AG04450 (cell line): ENCODE data around the gene COBLL1. TPM values are rescaled to one million over a fixed set of nuclear protein-coding genes. Genes with fewer than 3 reads are reported as not detected.

ENCODE experiments used
- CTCF ChIA-PET: fragments of 300-600, 350-600 bp; formaldehyde crosslinking; extraction: SDS; loops from one replicate; lab custom pipeline; 2022; ENCODE audit warnings: antibody characterized with exemption, inconsistent platforms; lab: Charles Lee
- POLR2A ChIA-PET: fragments of 350-600 bp; formaldehyde crosslinking; extraction: SDS; loops from one replicate; lab custom pipeline; 2021; ENCODE audit warnings: antibody characterized with exemption, inconsistent platforms; lab: Yijun Ruan, JAX
- DNase-seq: peaks from one replicate; pipeline ENCODE4 v3.0.0-alpha.2; 2011; ENCODE audit warnings: low read depth, low spot score
- H3K27ac ChIP-seq: one replicate; pipeline ENCODE4 v1.5.1; 2012; ENCODE audit warnings: low read depth, low read length, control low read depth
- H3K27me3 ChIP-seq: one replicate; pipeline ENCODE4 v1.6.0; 2012; ENCODE audit warnings: low read length; ENCODE audit not compliant: control insufficient read depth, insufficient read depth
- H3K4me3 ChIP-seq: 2 replicates; pipeline ENCODE4 v1.5.1; 2011; ENCODE audit warnings: mild to moderate bottlenecking, low read depth, low read length, control low read depth
- H3K9me3 ChIP-seq: 2 replicates; pipeline ENCODE4 v1.5.1; 2012; ENCODE audit warnings: low read length; ENCODE audit not compliant: control insufficient read depth, insufficient read depth
- polyA plus RNA-seq: library from polyadenylated mRNA; depleted of rRNA; stranded (reverse); fragments of >200 nt; gene quantifications from 2 replicates; pipeline ENCODE4 v1.2.3, GENCODE V29; 2011
- TF ChIP-seq, protein P1 (sequence below): IDR thresholded peaks from 2 replicates; pipeline ENCODE4 v1.5.1; 2011; ENCODE audit warnings: low read depth, low read length, control low read depth, inconsistent platforms

The COBLL1 gene
- polyA plus RNA-seq, 1 experiment = 0.79 TPM

DNA sequence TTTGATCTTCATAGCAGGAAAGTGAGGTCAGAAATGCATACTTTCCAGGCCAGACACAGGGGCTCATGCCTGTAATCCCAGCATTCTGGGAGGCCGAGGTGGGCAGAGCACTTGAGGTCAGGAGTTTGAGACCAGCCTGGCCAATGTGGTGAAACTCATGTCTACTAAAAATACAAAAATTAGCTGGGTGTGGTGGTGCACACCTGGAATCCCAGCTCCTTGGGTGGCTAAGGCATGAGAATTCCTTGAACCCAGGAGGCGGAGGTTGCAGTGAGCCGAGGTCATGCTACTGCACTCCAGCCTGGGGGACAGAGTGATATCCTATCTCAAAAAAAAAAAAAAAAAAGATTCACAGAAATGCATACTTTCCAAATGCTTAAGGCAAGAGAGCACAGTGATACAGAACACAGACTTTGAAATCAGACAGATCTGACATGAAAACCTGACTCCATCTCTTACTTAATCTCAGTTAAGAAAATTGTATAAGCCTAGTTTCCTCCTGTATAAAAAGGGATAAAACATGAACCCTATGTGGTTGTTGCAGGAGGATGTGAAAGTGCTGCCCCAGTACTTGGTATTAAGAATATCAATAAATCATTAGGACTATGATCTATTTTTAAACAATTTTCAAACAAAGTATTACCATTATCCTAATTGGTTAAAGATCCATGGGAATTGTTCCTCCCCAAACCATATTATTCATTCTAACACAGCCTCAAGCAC is 26.4 kb downstream of the COBLL1 start:
- no peak overlapping the region for H3K4me3 ChIP-seq
- H3K27ac ChIP-seq = no peak overlapping the region
- no peak for DNase-seq
- TF ChIP-seq, protein P1, sequence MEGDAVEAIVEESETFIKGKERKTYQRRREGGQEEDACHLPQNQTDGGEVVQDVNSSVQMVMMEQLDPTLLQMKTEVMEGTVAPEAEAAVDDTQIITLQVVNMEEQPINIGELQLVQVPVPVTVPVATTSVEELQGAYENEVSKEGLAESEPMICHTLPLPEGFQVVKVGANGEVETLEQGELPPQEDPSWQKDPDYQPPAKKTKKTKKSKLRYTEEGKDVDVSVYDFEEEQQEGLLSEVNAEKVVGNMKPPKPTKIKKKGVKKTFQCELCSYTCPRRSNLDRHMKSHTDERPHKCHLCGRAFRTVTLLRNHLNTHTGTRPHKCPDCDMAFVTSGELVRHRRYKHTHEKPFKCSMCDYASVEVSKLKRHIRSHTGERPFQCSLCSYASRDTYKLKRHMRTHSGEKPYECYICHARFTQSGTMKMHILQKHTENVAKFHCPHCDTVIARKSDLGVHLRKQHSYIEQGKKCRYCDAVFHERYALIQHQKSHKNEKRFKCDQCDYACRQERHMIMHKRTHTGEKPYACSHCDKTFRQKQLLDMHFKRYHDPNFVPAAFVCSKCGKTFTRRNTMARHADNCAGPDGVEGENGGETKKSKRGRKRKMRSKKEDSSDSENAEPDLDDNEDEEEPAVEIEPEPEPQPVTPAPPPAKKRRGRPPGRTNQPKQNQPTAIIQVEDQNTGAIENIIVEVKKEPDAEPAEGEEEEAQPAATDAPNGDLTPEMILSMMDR = no peak
- ChIA-PET POLR2A (no interaction called here), CTCF (interaction anchor here (1.4 kb wide), 1 partner anchor 27 kb away, joined by 6 read pairs; the partner anchor contains the start of gene COBLL1)
- H3K27me3 ChIP-seq = no peaks in the 10 kb centered on the region
- no peaks in the 10 kb centered on the region for H3K9me3 ChIP-seq

DNA sequence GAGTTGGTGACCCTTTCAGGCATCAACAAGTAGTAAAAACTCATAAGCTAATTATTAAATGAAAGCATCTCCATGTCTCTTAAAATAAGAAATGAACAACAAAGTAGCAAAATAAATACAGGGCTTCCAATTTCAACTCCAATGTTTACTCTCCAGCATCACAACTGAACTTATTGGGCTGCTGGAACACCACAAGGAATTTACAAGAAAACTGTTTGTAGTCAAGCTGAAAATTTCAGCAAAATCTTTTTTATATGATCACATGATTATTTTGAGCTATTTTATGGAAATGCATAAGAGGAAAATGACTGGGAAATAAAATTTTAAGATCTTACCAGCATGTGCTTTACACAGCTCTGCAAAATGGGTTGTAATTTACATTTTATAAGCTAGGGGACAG is 28.1 kb downstream of the COBLL1 start:
- Histone ChIP-seq H3K9me3 (no peaks in the 10 kb centered on the region), H3K4me3 (no peak overlapping the region), H3K27ac (no peak overlapping the region), H3K27me3 (no peaks in the 10 kb centered on the region)
- no peak for DNase-seq
- ChIA-PET POLR2A (no interaction called here), CTCF (interaction anchor here (1.7 kb wide), 1 partner anchor 29 kb away, joined by 5 read pairs; the partner anchor contains the start of gene COBLL1)
- TF ChIP-seq, protein P1 = no peak

DNA sequence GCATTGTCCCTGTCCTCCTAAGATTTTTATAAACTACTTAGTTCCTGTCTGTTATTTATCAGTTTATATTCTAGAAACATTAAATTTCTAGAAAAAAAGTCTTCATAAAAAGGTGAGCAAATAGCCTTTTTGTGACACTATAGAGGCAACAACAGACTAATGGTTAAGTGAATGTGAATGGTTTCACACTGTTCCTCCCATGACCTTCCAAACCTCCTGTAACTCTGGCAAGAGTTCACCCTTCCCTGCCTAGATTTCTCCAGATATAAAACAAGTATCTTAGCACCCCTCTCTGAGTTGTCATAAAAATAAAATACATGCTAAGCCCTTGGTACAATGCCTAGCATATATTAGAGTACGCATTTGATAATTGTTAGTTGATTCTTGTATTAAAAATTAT is 29.2 kb downstream of the COBLL1 start:
- TF ChIP-seq, protein P1 = no peak

DNA sequence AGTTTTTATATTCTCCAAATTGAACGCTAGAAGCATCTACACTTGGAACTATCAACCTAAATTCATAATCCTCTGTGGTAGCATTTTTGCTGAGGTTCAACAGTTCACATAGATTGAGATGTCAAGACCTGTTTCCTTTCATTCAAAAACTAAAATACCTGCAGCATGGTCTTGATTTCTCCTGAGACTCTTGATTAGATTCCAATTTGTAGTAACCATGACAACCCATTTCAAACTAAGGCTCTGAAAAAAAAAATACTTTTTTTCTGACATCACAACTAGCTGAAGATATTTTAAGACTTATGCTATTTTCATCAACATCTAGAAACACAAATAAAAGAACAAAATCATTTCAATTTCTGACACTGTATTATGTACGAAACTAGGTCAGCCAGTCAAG is 29.8 kb downstream of the COBLL1 start:
- DNase-seq = no peak
- no peaks in the 10 kb centered on the region for H3K27me3 ChIP-seq
- H3K9me3 ChIP-seq = no peaks in the 10 kb centered on the region
- CTCF ChIA-PET = no interaction called here
- TF ChIP-seq, protein P1 = no peak
- no peak overlapping the region for H3K27ac ChIP-seq
- POLR2A ChIA-PET = interaction anchor here (0.6 kb wide), 1 partner anchor 207 kb away, joined by 3 read pairs; no protein-coding TSS in a partner anchor
- H3K4me3 ChIP-seq = no peak overlapping the region

More for the DNA sequence above, 29.2 kb downstream of the COBLL1 start:
- POLR2A ChIA-PET = interaction anchor here (0.6 kb wide), 1 partner anchor 207 kb away, joined by 3 read pairs; no protein-coding TSS in a partner anchor
- no peaks in the 10 kb centered on the region for H3K27me3 ChIP-seq
- CTCF ChIA-PET = no interaction called here
- no peak for DNase-seq
- H3K4me3 ChIP-seq = no peak overlapping the region
- H3K27ac ChIP-seq = no peak overlapping the region
- no peaks in the 10 kb centered on the region for H3K9me3 ChIP-seq

DNA sequence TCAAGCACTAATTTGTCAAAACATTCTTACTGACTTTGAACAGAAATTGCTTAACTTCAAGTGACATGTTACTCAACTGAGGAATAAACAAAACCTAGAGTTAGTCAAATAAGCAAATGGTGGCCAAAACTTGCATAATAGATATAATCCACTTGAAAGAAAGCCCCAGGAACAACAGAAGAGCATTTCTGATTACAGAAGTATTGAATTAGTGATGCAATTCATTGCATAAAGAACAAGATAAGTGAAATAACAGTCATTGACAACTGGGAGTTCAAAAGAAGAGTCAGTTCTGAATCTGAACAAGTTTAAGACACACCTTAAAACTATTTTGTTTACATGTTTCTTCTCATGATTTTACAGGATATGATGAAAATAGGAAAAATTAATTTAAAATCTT is 30.8 kb downstream of the COBLL1 start:
- H3K27me3 ChIP-seq = no peaks in the 10 kb centered on the region
- H3K4me3 ChIP-seq = no peak overlapping the region
- CTCF ChIA-PET = no interaction called here
- no peak for DNase-seq
- TF ChIP-seq, protein P1 = no peak
- no peaks in the 10 kb centered on the region for H3K9me3 ChIP-seq
- H3K27ac ChIP-seq = no peak overlapping the region
- POLR2A ChIA-PET = no interaction called here
